Stimulated activated CD8-positive, alpha-beta memory T cell treated with anti-CD3 and anti-CD28 coated beads, Interleukin-4, amount 100 ng/mL, for 24 hours (primary cell): Measurements from ENCODE around the gene GAS1.

Source experiments
- DNase-seq: peaks from one replicate; pipeline ENCODE4 v3.0.0-alpha.2; 2020; ENCODE audit warnings: low read depth

GAS1 gene

DNA sequence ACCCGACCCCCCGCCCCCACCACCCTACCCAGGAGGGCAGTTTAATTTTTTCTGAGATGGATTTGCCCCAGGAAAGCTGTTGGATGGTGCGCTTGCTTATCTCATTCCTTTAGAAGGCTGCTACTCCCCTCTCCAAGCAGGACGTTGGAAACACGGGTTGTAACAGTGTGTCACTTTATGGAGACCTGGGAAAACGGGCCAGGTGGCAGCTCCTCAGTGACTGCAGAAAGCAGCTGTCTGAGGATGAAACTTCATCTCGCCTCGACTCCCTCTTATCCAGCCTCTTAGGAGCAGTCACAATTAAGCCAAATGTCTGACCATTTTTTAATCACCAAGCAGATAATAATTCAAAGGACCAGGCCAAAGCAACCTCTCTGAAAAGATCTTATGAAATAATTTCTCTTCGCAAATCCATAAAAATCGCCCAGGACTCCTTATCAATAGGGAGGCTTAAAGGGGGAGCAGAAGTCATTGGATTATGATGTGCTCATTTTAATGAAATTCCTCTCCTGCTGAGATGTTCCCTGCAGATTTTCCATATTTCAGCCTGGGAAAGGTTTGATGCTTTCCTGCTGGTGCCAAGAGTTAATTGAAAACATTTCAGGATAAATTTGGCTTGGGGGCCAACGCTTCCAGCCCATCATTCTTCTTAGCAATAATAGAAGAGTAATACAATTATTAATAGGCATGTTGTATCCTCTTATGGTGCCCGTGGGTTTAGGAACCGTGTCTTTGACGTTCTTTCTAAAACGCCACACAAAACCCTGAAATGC, 26.0 kb downstream of the GAS1 start:
- DNase-seq, result no peak

DNA sequence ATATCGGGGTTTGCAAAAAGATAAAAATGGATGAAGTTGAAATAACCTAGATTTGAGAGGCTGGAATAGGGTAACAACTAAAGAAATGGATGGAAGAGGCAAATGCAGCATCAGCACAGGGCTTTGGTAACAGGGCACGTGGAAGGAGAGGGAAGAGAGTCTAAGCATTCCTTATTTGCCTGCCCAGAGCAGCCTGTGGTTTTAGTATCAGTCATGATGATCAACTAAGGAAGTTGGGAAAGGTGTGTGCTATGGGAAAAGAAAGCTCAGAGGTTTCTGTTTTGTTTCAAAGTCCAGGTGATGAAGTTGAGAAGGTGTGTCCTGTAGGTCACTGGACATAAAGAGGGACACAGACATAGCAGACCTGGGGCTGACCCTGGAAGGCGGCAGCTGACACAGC, 28.8 kb downstream of the GAS1 start:
- DNase-seq, result no peak

DNA sequence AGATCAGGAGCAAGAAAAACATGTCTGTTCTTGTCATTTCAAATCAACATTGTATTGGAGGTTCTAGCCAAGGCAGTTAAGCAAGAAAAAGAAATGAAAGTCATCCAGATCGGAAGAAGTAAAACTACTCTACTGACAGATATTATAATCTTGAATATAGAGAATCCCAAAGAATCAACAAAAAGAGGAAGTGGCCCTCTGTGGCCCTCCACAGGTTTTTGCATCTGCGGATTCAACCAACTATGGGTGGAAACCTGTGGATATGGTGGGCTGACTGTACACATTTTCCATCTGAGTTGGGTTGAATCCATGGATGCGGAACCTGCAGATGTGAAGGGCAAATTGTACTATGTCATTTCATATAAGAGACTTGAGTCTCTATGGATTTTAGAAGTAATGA, 35.1 kb downstream of the GAS1 start:
- no peak for DNase-seq

DNA sequence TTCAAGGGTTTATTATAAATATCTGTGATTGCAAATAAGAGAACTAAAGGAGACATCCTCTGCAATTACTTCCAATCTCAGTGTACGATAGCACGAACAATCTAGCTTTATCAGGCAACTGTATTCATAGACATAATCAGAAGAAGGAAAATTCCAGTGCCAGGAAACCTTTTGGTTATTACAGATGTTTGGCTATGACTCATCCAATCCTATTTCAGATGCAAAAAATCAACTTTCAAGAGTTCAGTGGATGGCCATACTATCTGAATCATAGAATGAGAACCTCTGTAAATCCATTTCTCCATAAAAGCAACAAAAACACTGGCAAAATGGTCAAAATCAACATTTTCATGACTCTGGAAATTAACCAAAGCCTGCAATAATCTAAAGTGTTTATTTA, 37.9 kb downstream of the GAS1 start:
- no peak for DNase-seq

DNA sequence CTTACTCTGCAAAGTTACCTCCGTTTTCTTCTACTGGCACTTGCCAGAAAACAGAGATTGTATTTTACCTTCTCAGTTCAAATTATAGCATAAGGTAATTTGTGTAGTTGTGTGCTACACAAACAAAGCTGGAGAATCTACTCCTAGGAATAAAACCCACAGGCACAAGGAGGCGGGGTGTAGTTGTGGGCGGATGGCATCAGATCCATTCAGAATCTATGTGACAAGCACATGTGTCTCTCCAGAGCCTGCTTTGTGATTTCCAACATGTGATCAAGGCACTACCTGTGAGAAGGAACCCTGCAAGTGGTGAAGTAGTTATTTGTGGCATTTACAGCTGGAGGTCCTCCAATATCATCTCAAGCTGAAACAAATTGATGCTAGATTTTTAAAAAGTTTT, 39.0 kb downstream of the GAS1 start:
- no peak for DNase-seq

DNA sequence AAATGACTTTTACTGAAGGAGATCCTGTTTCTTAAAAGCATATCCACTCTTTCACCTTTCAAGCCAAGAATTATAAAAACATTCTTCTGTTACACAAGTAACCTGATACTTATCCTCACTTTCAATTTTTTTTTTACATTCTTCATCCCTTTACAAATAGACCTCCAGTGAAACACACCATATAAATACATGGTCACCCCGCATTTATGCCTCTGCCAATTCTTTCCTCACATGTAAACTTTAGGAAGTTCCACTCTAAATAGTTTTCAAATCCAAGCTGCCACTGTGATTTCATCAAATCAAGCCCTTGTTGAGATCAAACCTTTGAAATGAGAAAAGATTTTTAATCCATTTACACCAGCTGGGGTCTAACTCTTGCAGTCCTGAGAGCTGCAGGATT, 40.0 kb downstream of the GAS1 start:
- DNase-seq, result no peak

DNA sequence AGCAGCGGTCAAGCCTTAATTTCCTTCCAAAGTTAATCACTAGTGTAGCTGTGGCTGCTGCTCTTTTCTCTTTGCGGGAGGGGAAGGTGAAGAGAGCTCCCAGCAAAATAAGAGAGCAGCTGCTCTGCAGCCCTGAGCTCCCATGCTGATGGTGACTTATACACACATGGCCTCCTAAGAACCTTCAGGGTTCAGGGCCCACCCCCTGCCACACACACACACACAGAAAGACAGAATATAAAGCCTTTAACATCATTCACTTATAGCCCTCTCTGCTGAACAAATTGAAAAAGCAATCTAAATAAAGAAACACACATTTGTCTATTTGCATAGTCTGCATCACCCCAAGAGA, 43.6 kb downstream of the GAS1 start:
- DNase-seq, result no peak

DNA sequence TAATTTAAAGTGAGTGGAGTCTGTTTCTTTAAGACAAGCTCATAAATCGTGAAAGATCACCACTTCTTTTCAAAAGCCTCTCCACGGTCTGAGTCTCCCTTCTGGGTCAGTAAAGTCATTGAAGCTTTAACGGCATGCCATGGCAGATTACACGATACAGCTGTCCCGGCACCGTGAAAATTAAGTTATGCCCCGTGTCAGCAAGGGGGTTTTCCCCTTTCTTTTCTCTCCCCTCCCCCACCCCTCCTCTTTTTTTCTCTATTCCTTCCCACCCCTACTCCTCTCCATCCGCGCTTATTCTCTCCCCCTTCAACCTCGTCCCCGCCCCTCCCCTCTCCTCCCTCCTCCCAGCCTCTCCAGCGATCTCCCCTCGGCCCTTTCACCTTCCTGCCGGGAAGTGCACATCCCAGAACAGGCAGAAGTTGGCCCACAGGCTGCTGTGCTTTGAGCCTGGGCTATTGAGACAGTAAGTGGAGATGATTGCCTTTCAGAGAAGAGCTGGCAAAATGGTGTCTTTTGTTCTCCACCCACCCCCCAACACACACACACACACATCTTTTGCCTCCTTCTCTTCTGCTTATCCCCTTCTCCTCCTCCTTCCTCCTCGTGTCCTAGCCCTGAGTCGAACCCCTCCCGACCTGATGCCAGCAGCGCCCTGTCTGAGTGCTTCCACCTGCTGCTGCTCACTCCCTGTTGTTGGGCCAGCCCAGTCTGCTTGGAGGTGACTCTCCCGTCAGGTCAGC, 44.1 kb downstream of the GAS1 start:
- no peak for DNase-seq

DNA sequence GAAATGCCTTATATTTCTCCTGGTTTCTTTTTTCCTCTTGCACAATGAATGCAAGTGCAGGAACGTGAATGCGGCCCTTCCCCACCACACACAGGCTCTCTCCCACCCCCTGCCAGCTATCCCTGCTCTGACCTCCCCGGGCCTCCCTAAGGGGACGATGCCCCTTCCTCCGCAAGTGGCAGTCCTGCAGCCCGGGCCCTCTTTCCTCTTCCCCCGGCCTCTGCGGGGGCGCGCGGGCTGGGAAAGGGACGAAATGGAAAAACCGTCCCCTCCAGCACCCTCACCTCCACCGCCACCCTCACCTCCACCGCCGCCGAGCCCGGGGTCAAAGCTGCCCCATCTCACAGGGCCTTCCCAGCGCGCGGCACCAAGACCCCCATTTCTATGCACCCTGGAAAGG, 44.7 kb downstream of the GAS1 start:
- DNase-seq, result no peak

DNA sequence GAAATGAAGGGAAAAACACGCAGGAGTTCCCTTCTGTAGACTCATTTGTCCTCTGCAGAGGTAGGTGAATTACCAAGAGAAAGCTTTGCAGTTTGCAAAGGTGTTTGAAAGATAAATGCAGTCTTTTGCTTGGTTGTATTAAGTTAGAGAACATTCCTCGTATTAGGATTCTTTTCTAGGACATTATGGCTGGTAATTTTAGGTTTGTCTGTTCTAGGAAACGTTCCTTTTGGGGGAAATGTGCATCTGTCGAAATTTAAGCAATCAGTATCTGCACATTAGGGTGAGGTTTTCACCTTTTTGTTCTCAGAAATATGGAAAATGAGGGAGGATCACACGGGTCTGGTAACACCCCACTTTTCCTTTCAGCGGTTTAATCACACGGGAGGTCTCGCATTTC, 45.1 kb downstream of the GAS1 start:
- no peak for DNase-seq

DNA sequence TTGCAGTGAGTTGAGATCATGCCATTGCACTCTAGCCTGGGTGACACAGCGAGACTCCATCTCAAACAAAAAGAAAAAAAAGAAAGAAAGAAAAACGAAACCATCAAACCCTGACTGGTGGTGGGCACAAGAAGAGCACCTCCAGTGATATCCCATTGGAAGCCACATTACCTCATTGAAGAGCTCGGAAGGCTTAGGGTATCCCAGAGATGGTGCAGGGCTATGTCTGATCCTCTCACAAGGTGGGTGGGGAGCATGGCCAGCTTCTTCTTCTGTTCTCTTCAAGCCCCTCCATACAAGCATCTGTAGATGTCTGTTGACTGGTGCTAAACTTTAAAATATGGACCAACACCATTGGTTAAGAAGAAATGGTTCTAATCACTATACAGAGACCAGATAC, 45.8 kb downstream of the GAS1 start:
- DNase-seq, result no peak
